Panc1 (cell line): Measurements from ENCODE around the gene MGAT5B. TPM values are rescaled to one million over a fixed set of nuclear protein-coding genes. Genes with fewer than 3 reads are reported as not detected.
"Not testable (repeated sequence)": the region's sequence is repeated elsewhere in the genome, so short reads cannot be mapped to it uniquely, and the experiment has no call there.

Experiments
- ATAC-seq: fragments of 200-7000 bp; cut with Tn5 transposase; 2 replicates; pipeline ENCODE4 v1.9.1; 2020; ENCODE audit warnings: mild to moderate bottlenecking, moderate library complexity
- BruUV-seq: library from RNA; stranded (reverse); fragments of 400-500 nt; replicated peaks from 2 replicates; lab custom pipeline; 2021; lab: Mats Ljungman, UMichigan
- CTCF ChIA-PET: fragments of 300-600 bp; sonication (Branson Sonifier 250); formaldehyde crosslinking; loops from one replicate; lab custom pipeline; 2022; ENCODE audit warnings: antibody characterized with exemption; lab: Charles Lee
- POLR2A ChIA-PET: fragments of 300-600 bp; sonication (Branson Sonifier 250); formaldehyde crosslinking; loops from one replicate; lab custom pipeline; 2022; ENCODE audit warnings: antibody characterized with exemption; lab: Charles Lee
- DNase-seq: peaks from one replicate; pipeline ENCODE4 v3.0.0-alpha.2; 2010; ENCODE audit warnings: low read depth, low spot score
- H3K27ac ChIP-seq: 2 replicates; pipeline ENCODE4 v1.5.1; 2011; ENCODE audit warnings: mild to moderate bottlenecking, low read length, inconsistent platforms
- H3K27me3 ChIP-seq: fragments of 200-500 bp; sonication (Bioruptor generic); 2 replicates; pipeline ENCODE4 v1.6.0; 2014; ENCODE audit warnings: low read length, inconsistent platforms; ENCODE audit not compliant: control insufficient read depth, insufficient read depth
- H3K36me3 ChIP-seq: fragments of 200-500 bp; sonication (Bioruptor generic); 2 replicates; pipeline ENCODE4 v1.5.1; 2014; ENCODE audit warnings: inconsistent platforms, mild to moderate bottlenecking, low read length, moderate library complexity; ENCODE audit not compliant: control insufficient read depth, insufficient read depth
- H3K4me1 ChIP-seq: 2 replicates; pipeline ENCODE4 v1.5.1; 2011; ENCODE audit warnings: inconsistent platforms, mild to moderate bottlenecking, low read length, moderate library complexity; ENCODE audit not compliant: control insufficient read depth, insufficient read depth
- H3K4me3 ChIP-seq, 2 experiments: 2 replicates each; pipeline ENCODE4 v1.5.1; 2011 to 2012; ENCODE audit warnings: low read depth in 2 of 2, low read length in 2 of 2, mild to moderate bottlenecking in 2 of 2, inconsistent platforms in 1 of 2, moderate library complexity in 1 of 2
- H3K9me3 ChIP-seq: fragments of 200-500 bp; sonication (Bioruptor generic); 2 replicates; pipeline ENCODE4 v1.5.1; 2014; ENCODE audit warnings: low read depth, mild to moderate bottlenecking, inconsistent platforms, low read length, moderate library complexity; ENCODE audit not compliant: control insufficient read depth, insufficient read depth
- SIN3A ChIP-seq: IDR thresholded peaks from 2 replicates; pipeline ENCODE4 v1.6.1; 2012; ENCODE audit warnings: low read depth, mild to moderate bottlenecking, low read length, moderate library complexity, borderline replicate concordance; ENCODE audit not compliant: insufficient read depth
- TCF7L2 ChIP-seq: IDR thresholded peaks from 2 replicates; pipeline ENCODE4 v1.6.1; 2011; ENCODE audit warnings: mild to moderate bottlenecking, low read depth, low read length, inconsistent platforms
- in situ Hi-C: cut with HindIII; loops from 2 replicates; pipeline ENCODE4 v1.10.0; 2016; ENCODE audit warnings: low sequenced_read_pairs, low pct_unique_long_range_greater_than_20kb
- intact Hi-C: fragments of 100-400 bp; cut with micrococcal nuclease; formaldehyde crosslinking; loops from one replicate; pipeline ENCODE4 v1.10.0; 2022; ENCODE audit not compliant: unreplicated experiment
- total RNA-seq: library from RNA; stranded (reverse); gene quantifications from one replicate; pipeline ENCODE4 v1.2.1, GENCODE V29; 2021; ENCODE audit not compliant: unreplicated experiment
- TF ChIP-seq, protein P1 (sequence below): fragments of 450-650 bp; IDR thresholded peaks from 2 replicates; pipeline ENCODE4 v1.5.1; 2017; ENCODE audit warnings: mild to moderate bottlenecking
- TF ChIP-seq, protein P2 (sequence below), 2 experiments: IDR thresholded peaks; 2 replicates each; pipeline ENCODE4 v1.6.1; 2011 to 2012; ENCODE audit warnings: low read depth in 2 of 2, control low read depth in 1 of 2, low read length in 1 of 2, mild to moderate bottlenecking in 1 of 2, moderate library complexity in 1 of 2; ENCODE audit not compliant: insufficient read depth in 1 of 2

MGAT5B gene
- total RNA-seq, 1 experiment from 2014 or later, result 34.9 TPM

DNA sequence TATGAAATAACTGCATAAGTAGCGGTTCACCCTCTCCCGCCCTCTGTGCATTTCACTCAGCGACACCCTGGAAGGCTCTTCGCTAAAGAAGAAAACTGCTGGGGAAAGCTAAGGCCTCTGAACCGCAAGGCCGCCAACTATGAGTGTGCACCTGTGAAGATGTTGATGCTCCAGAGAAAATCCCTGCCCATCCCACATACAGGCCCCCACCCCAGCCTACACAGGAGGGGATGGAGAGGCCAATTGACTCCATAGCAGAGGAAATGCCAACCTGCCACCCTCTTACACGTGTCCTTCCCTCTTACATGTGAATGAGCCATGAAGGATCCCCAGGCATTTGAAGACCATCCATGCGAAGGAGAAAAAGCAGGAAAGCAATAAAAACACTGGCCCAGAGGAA is 104.8 kb downstream of the MGAT5B start:
- Histone ChIP-seq H3K27me3 (no peaks in the 10 kb centered on the region), H3K27ac (no peak overlapping the region), H3K36me3 (no peaks in the 10 kb centered on the region), H3K4me3 (no peak overlapping the region), H3K4me1 (peaks cover 10% of the 10 kb centered on the region), H3K9me3 (no peaks in the 10 kb centered on the region; the same call in 1 of the 2 replicates)
- no peak for ATAC-seq
- intact Hi-C loops, result no loop called here
- CTCF ChIA-PET, result no interaction called here
- in situ Hi-C loops, result no loop called here
- no peak for DNase-seq
- BruUV-seq, result no TSS peak
- TF ChIP-seq, protein P1, sequence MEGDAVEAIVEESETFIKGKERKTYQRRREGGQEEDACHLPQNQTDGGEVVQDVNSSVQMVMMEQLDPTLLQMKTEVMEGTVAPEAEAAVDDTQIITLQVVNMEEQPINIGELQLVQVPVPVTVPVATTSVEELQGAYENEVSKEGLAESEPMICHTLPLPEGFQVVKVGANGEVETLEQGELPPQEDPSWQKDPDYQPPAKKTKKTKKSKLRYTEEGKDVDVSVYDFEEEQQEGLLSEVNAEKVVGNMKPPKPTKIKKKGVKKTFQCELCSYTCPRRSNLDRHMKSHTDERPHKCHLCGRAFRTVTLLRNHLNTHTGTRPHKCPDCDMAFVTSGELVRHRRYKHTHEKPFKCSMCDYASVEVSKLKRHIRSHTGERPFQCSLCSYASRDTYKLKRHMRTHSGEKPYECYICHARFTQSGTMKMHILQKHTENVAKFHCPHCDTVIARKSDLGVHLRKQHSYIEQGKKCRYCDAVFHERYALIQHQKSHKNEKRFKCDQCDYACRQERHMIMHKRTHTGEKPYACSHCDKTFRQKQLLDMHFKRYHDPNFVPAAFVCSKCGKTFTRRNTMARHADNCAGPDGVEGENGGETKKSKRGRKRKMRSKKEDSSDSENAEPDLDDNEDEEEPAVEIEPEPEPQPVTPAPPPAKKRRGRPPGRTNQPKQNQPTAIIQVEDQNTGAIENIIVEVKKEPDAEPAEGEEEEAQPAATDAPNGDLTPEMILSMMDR, result no peak
- TF ChIP-seq SIN3A (no peak), TCF7L2 (no peak)
- TF ChIP-seq, protein P2, sequence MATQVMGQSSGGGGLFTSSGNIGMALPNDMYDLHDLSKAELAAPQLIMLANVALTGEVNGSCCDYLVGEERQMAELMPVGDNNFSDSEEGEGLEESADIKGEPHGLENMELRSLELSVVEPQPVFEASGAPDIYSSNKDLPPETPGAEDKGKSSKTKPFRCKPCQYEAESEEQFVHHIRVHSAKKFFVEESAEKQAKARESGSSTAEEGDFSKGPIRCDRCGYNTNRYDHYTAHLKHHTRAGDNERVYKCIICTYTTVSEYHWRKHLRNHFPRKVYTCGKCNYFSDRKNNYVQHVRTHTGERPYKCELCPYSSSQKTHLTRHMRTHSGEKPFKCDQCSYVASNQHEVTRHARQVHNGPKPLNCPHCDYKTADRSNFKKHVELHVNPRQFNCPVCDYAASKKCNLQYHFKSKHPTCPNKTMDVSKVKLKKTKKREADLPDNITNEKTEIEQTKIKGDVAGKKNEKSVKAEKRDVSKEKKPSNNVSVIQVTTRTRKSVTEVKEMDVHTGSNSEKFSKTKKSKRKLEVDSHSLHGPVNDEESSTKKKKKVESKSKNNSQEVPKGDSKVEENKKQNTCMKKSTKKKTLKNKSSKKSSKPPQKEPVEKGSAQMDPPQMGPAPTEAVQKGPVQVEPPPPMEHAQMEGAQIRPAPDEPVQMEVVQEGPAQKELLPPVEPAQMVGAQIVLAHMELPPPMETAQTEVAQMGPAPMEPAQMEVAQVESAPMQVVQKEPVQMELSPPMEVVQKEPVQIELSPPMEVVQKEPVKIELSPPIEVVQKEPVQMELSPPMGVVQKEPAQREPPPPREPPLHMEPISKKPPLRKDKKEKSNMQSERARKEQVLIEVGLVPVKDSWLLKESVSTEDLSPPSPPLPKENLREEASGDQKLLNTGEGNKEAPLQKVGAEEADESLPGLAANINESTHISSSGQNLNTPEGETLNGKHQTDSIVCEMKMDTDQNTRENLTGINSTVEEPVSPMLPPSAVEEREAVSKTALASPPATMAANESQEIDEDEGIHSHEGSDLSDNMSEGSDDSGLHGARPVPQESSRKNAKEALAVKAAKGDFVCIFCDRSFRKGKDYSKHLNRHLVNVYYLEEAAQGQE (IDR thresholded peaks at IDR 0.05; ENCODE audit: insufficient read depth in 1 of 2, low read depth in 2 of 2, low read length in 1 of 2), result no peak
- POLR2A ChIA-PET, result no interaction called here

DNA sequence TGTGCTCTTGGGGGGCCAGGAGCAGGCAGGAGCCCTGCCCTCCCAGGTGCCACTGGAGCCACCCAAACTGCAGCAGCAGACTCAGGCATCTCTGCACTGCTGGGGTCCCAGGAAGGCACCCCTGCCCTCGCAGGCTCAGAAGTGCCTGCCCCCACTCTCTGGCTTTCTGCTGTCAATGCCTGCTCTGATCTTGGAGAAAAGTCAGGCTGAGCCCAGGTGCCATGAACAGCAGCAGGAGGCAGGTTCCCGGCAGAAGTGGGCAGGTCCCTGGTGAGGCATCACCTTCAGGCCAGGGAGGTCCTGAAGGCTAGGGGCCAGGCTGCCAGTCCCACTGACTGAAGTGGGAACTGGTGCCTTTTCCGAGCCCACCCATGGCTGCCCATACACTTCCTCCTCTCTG is 106.5 kb downstream of the MGAT5B start:
- ChIA-PET CTCF (no interaction called here), POLR2A (no interaction called here)
- no peak for DNase-seq
- TF ChIP-seq SIN3A (no peak), TCF7L2 (no peak)
- Histone ChIP-seq H3K4me3 (no peak overlapping the region), H3K4me1 (peaks cover 3% of the 10 kb centered on the region), H3K9me3 (no peaks in the 10 kb centered on the region; the same call in 1 of the 2 replicates), H3K27me3 (no peaks in the 10 kb centered on the region), H3K36me3 (no peaks in the 10 kb centered on the region), H3K27ac (no peak overlapping the region)
- in situ Hi-C loops (no loop called here), intact Hi-C loops (no loop called here)
- no TSS peak for BruUV-seq
- ATAC-seq, result no peak

DNA sequence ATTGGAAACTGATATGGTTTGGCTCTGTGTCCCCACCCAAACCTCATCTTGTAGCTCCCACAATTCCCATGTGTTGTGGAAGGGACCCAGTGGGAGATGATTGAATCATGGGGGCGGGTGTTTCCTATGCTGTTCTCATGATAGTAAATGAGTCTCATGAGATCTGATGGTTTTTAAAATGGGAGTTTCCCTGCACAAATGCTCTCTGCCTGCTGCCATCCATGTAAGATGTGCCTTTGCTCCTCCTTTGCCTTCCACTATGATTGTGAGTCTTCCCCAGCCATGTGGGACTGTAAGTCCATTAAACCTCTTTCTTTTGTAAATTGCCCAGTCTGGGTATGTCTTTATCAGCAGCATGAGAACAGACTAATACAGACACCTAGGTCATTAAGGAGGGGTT is 109.8 kb downstream of the MGAT5B start:
- H3K9me3 ChIP-seq, BruUV-seq, intact Hi-C loops, ATAC-seq, CTCF ChIA-PET, in situ Hi-C loops, H3K4me3 ChIP-seq, H3K4me1 ChIP-seq, DNase-seq, H3K36me3 ChIP-seq, H3K27ac ChIP-seq, POLR2A ChIA-PET, H3K27me3 ChIP-seq: not testable (repeated sequence)
